Measurements from ENCODE around the gene NIM1K.

The NIM1K gene

DNA sequence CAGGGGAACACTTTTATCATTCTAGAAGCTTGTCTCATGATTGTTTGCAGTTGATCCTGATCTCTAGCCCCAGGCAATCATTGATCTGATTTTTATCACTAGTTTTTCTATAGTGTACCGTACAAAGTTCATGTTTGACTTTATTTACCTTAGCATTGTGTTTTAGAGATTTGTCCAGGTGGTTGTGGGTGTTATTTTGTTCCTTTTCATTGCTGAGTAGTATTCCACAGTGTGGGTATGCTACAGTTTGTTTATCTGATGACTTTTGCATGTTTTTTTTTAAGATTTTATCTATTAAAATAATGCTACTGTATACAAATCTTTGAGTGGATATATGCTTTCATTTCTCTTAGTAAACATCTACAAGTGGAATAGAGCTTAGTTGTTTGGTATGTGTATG is 45.1 kb upstream of the NIM1K start:
- no peak for TF ChIP-seq PPARA (CRISPR knock-in tag; IDR thresholded peaks at IDR 0.05; ENCODE audit: borderline replicate concordance)
- TF ChIP-seq, protein P1, sequence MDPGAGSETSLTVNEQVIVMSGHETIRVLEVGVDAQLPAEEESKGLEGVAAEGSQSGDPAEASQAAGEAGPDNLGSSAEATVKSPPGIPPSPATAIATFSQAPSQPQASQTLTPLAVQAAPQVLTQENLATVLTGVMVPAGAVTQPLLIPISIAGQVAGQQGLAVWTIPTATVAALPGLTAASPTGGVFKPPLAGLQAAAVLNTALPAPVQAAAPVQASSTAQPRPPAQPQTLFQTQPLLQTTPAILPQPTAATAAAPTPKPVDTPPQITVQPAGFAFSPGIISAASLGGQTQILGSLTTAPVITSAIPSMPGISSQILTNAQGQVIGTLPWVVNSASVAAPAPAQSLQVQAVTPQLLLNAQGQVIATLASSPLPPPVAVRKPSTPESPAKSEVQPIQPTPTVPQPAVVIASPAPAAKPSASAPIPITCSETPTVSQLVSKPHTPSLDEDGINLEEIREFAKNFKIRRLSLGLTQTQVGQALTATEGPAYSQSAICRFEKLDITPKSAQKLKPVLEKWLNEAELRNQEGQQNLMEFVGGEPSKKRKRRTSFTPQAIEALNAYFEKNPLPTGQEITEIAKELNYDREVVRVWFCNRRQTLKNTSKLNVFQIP (CRISPR knock-in tag; IDR thresholded peaks at IDR 0.05; ENCODE audit: borderline replicate concordance, low read depth) = no peak
- TF ChIP-seq ZNF70 (CRISPR knock-in tag; IDR thresholded peaks at IDR 0.05) = no peak
- no peak for TF ChIP-seq PATZ1 (CRISPR knock-in tag; IDR thresholded peaks at IDR 0.05; ENCODE audit: borderline replicate concordance)
- no peak for TF ChIP-seq ARNTL (CRISPR knock-in tag; IDR thresholded peaks at IDR 0.05; ENCODE audit: borderline replicate concordance, low read depth)
- no peak for TF ChIP-seq TOX (CRISPR knock-in tag; IDR thresholded peaks at IDR 0.05; ENCODE audit: borderline replicate concordance)
- no peak for TF ChIP-seq OSR1 (CRISPR knock-in tag; IDR thresholded peaks at IDR 0.05)
- no peak for TF ChIP-seq CSDC2 (CRISPR knock-in tag; IDR thresholded peaks at IDR 0.05)
- ATAC-seq = no peak

GRCh38 chr5:43148417-43148816 is 43.6 kb upstream of the NIM1K start:
- TF ChIP-seq ZFP30 (CRISPR knock-in tag; IDR thresholded peaks at IDR 0.05) = no peak
- no peak for TF ChIP-seq TCF4 (CRISPR knock-in tag; IDR thresholded peaks at IDR 0.05; ENCODE audit: borderline replicate concordance)
- TF ChIP-seq SNAI2 (CRISPR knock-in tag; IDR thresholded peaks at IDR 0.05) = no peak
- TF ChIP-seq PPARA (CRISPR knock-in tag; IDR thresholded peaks at IDR 0.05; ENCODE audit: borderline replicate concordance) = no peak
- no peak for TF ChIP-seq PATZ1 (CRISPR knock-in tag; IDR thresholded peaks at IDR 0.05; ENCODE audit: borderline replicate concordance)
- TF ChIP-seq ZFP3 (CRISPR knock-in tag; IDR thresholded peaks at IDR 0.05) = no peak
- TF ChIP-seq GLIS3 (CRISPR knock-in tag; IDR thresholded peaks at IDR 0.05) = no peak
- no peak for TF ChIP-seq ESRRG (CRISPR knock-in tag; IDR thresholded peaks at IDR 0.05)
- TF ChIP-seq, protein P2, sequence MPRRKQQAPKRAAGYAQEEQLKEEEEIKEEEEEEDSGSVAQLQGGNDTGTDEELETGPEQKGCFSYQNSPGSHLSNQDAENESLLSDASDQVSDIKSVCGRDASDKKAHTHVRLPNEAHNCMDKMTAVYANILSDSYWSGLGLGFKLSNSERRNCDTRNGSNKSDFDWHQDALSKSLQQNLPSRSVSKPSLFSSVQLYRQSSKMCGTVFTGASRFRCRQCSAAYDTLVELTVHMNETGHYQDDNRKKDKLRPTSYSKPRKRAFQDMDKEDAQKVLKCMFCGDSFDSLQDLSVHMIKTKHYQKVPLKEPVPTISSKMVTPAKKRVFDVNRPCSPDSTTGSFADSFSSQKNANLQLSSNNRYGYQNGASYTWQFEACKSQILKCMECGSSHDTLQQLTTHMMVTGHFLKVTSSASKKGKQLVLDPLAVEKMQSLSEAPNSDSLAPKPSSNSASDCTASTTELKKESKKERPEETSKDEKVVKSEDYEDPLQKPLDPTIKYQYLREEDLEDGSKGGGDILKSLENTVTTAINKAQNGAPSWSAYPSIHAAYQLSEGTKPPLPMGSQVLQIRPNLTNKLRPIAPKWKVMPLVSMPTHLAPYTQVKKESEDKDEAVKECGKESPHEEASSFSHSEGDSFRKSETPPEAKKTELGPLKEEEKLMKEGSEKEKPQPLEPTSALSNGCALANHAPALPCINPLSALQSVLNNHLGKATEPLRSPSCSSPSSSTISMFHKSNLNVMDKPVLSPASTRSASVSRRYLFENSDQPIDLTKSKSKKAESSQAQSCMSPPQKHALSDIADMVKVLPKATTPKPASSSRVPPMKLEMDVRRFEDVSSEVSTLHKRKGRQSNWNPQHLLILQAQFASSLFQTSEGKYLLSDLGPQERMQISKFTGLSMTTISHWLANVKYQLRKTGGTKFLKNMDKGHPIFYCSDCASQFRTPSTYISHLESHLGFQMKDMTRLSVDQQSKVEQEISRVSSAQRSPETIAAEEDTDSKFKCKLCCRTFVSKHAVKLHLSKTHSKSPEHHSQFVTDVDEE (CRISPR knock-in tag; IDR thresholded peaks at IDR 0.05) = no peak
- ATAC-seq = no peak

DNA sequence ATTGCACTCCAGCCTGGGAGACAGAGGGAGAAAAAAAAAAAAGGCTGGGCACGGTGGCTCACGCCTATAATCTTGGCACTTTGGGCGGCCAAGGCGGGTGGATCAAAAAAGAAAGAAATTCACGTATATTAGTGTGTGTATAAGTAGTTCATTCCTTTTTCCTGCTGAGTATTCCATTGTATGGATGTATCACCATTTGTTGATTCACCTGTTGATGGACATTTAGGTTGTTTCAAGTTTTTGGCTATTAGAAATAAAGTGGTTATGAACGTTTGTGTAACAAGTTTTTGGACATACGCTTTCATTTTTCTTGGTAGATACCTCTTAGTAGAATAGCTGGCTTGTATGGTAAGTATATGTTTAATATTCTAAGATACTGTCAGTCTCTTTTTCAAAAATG is 42.8 kb upstream of the NIM1K start:
- TF ChIP-seq TOX (CRISPR knock-in tag; IDR thresholded peaks at IDR 0.05; ENCODE audit: borderline replicate concordance) (no peak), RARB (CRISPR knock-in tag; IDR thresholded peaks at IDR 0.05) (no peak), CREB5 (CRISPR knock-in tag; IDR thresholded peaks at IDR 0.05; ENCODE audit: low read depth) (no peak), ARNTL (CRISPR knock-in tag; IDR thresholded peaks at IDR 0.05; ENCODE audit: borderline replicate concordance, low read depth) (no peak), BACH2 (CRISPR knock-in tag; IDR thresholded peaks at IDR 0.05; ENCODE audit: borderline replicate concordance) (no peak), ZC3H10 (CRISPR knock-in tag; IDR thresholded peaks at IDR 0.05) (no peak), ZNF565 (CRISPR knock-in tag; conservative IDR thresholded peaks at IDR 0.05; ENCODE audit: low read depth) (no peak), CSRNP3 (CRISPR knock-in tag; IDR thresholded peaks at IDR 0.05) (no peak), PATZ1 (CRISPR knock-in tag; IDR thresholded peaks at IDR 0.05; ENCODE audit: borderline replicate concordance) (no peak), ZNF70 (CRISPR knock-in tag; IDR thresholded peaks at IDR 0.05) (no peak), GLIS3 (CRISPR knock-in tag; IDR thresholded peaks at IDR 0.05) (no peak), ZFP30 (CRISPR knock-in tag; IDR thresholded peaks at IDR 0.05) (no peak), ZNF8 (CRISPR knock-in tag; IDR thresholded peaks at IDR 0.05) (no peak), ZFP3 (CRISPR knock-in tag; IDR thresholded peaks at IDR 0.05) (no peak), SNAI2 (CRISPR knock-in tag; IDR thresholded peaks at IDR 0.05) (no peak), ESRRG (CRISPR knock-in tag; IDR thresholded peaks at IDR 0.05) (no peak), TCF4 (CRISPR knock-in tag; IDR thresholded peaks at IDR 0.05; ENCODE audit: borderline replicate concordance) (no peak)
- ATAC-seq = no peak
